Measurements from ENCODE around the gene FAF1.
A peak's percentile ranks its signal among the peaks of the same experiment; 100 is the strongest.

DNA sequence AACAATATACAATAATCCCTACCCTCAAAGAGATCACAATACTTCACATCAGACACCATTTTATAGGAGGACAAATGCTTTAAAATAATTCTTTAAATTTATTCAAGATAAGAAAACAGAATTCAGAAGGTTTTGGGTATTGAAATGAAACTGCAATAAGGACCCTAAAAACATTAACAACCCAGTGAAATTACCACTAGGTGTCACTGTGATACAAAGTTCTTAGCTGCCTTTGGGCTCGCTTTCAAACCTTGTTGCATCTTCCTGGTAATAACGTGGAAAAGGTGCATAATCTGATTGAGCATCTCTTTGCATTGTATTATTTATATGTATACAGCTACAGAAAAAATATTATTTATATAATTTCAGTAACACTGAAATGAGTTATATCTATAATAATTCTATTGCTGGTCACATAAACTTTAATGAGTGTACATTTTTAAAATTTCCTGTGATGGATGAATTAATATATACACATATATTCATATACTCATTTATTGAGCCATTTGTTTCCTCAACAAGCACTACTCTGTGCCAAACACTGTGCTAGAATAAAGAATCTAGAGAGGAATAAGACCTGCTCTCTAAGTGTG is 185.2 kb downstream of the FAF1 start:
- TF ChIP-seq POLR2A (IDR thresholded peaks at IDR 0.05): no peak
- TF ChIP-seq, protein P1, sequence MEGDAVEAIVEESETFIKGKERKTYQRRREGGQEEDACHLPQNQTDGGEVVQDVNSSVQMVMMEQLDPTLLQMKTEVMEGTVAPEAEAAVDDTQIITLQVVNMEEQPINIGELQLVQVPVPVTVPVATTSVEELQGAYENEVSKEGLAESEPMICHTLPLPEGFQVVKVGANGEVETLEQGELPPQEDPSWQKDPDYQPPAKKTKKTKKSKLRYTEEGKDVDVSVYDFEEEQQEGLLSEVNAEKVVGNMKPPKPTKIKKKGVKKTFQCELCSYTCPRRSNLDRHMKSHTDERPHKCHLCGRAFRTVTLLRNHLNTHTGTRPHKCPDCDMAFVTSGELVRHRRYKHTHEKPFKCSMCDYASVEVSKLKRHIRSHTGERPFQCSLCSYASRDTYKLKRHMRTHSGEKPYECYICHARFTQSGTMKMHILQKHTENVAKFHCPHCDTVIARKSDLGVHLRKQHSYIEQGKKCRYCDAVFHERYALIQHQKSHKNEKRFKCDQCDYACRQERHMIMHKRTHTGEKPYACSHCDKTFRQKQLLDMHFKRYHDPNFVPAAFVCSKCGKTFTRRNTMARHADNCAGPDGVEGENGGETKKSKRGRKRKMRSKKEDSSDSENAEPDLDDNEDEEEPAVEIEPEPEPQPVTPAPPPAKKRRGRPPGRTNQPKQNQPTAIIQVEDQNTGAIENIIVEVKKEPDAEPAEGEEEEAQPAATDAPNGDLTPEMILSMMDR (IDR thresholded peaks at IDR 0.05): peak; percentile 42 to 63 (median 45)

Data from ovary (tissue), 3 donors.